K562 (cell line): ENCODE data around the gene RPL3. TPM values are rescaled to one million over a fixed set of nuclear protein-coding genes. Genes with fewer than 3 reads are reported as not detected.
A peak's percentile ranks its signal among the peaks of the same experiment; 100 is the strongest.

Experiments
- ARID2 ChIP-seq: fragments of 450-650 bp; IDR thresholded peaks from 2 replicates; pipeline ENCODE4 v1.6.1; 2017; ENCODE audit warnings: antibody characterized with exemption, mild to moderate bottlenecking
- BMI1 ChIP-seq: fragments of 150-350 bp; IDR thresholded peaks from 2 replicates; pipeline ENCODE4 v1.6.1; 2014; ENCODE audit warnings: low read length
- EP300 ChIP-seq: IDR thresholded peaks from 2 replicates; pipeline ENCODE4 v1.6.1; 2012; ENCODE audit warnings: low read length, improper control_type of control experiment
- GABPB2 ChIP-seq: fragments of 250-450 bp; sonication (Bioruptor Pico); conservative IDR thresholded peaks from 2 replicates; pipeline ENCODE4 v1.5.1; 2021; ENCODE audit warnings: mild to moderate bottlenecking
- HDAC1 ChIP-seq, 2 experiments: fragments of 450-650 bp; IDR thresholded peaks; 2 replicates each; pipeline ENCODE4 v1.6.1; 2016 to 2017; ENCODE audit warnings: inconsistent platforms in 1 of 2, mild to moderate bottlenecking in 1 of 2, moderate library complexity in 1 of 2
- KAT7 ChIP-seq: sonication (generic); formaldehyde crosslinking; IDR thresholded peaks from 2 replicates; pipeline ENCODE4 v1.8.0; 2022; ENCODE audit warnings: missing genetic modification reagents, mild to moderate bottlenecking, borderline replicate concordance
- L3MBTL2 ChIP-seq: fragments of 450-650 bp; IDR thresholded peaks from 2 replicates; pipeline ENCODE4 v1.6.1; 2016; ENCODE audit warnings: mild to moderate bottlenecking, moderate library complexity
- MBD2 ChIP-seq: sonication (generic); IDR thresholded peaks from 2 replicates; pipeline ENCODE4 v1.6.1; 2016; ENCODE audit warnings: low read depth, borderline replicate concordance
- RHOXF2B ChIP-seq: fragments of 250-450 bp; sonication (Bioruptor Pico); conservative IDR thresholded peaks from 2 replicates; pipeline ENCODE4 v1.5.1; 2021
- SIX5 ChIP-seq, 2 experiments: IDR thresholded peaks; 2 replicates each; pipeline ENCODE4 v1.6.1; 2011; ENCODE audit warnings: low read length in 2 of 2, borderline replicate concordance in 1 of 2, low read depth in 1 of 2, mild to moderate bottlenecking in 1 of 2, moderate library complexity in 1 of 2; ENCODE audit not compliant: insufficient read depth in 1 of 2
- SMARCE1 ChIP-seq: fragments of 450-650 bp; IDR thresholded peaks from 2 replicates; pipeline ENCODE4 v1.7.1; 2016; ENCODE audit warnings: mild to moderate bottlenecking
- SMC3 ChIP-seq: conservative IDR thresholded peaks from 2 replicates; pipeline ENCODE4 v1.6.1; 2011; ENCODE audit warnings: low read depth, low read length, improper control_type of control experiment; ENCODE audit not compliant: insufficient read depth
- TCF3 ChIP-seq: sonication (generic); formaldehyde crosslinking; IDR thresholded peaks from 2 replicates; pipeline ENCODE4 v1.4.0; 2020; ENCODE audit warnings: mild to moderate bottlenecking, missing genetic modification reagents
- ZNF354B ChIP-seq: fragments of 250-450 bp; sonication (Bioruptor Pico); IDR thresholded peaks from 2 replicates; pipeline ENCODE4 v1.4.0; 2020
- ZNF717 ChIP-seq: fragments of 250-450 bp; sonication (Bioruptor Pico); IDR thresholded peaks from 2 replicates; pipeline ENCODE4 v1.5.0; 2021
- ZSCAN32 ChIP-seq: fragments of 450-650 bp; formaldehyde crosslinking; IDR thresholded peaks from 2 replicates; pipeline ENCODE4 v1.4.0; 2020; ENCODE audit warnings: mild to moderate bottlenecking, moderate library complexity
- polyA plus RNA-seq, 8 experiments: library from polyadenylated mRNA; depleted of rRNA in 4 of 8; stranded (reverse) in 5 of 8; unstranded in 3 of 8; fragments of >200 nt; fragmentation: Nextera tagmentation in 2 of 8; fragmentation: Illumina TruSeq in 1 of 8; extraction: Ambion mirVana in 2 of 8; extraction: Trizol in 1 of 8; gene quantifications; 2 replicates each; pipeline versions ENCODE4 v1.2.1 to v1.2.3, GENCODE V29; 2011 to 2014; ENCODE audit warnings: inconsistent platforms in 1 of 8, missing spikeins in 1 of 8
- total RNA-seq, 7 experiments: library from RNA; depleted of rRNA in 6 of 7; stranded (reverse); fragments of >200 nt in 6 of 7; fragmentation: Illumina TruSeq in 2 of 7; extraction: Trizol in 2 of 7; gene quantifications; 2 replicates each; pipeline versions ENCODE4 v1.2.1 to v1.2.3, GENCODE V29; 2011 to 2021; ENCODE audit warnings: low replicate concordance in 1 of 7
- TF ChIP-seq, protein P1 (sequence below): fragments of 450-650 bp; IDR thresholded peaks from 2 replicates; pipeline ENCODE4 v1.7.1; 2018; ENCODE audit warnings: mild to moderate bottlenecking, low read depth; ENCODE audit not compliant: partially characterized antibody
- TF ChIP-seq, protein P2 (sequence below): fragments of 450-650 bp; conservative IDR thresholded peaks from 2 replicates; pipeline ENCODE4 v1.6.1; 2016; ENCODE audit warnings: missing genetic modification characterization, low read depth, mild to moderate bottlenecking, missing compliant biosample characterization, moderate library complexity
- TF ChIP-seq, protein P3 (sequence below): sonication (generic); formaldehyde crosslinking; IDR thresholded peaks from 2 replicates; pipeline ENCODE4 v1.8.0; 2022; ENCODE audit warnings: mild to moderate bottlenecking, missing genetic modification reagents
- TF ChIP-seq, protein P4 (sequence below): fragments of 250-450 bp; sonication (Bioruptor Pico); IDR thresholded peaks from 2 replicates; pipeline ENCODE4 v1.4.0; 2020

Gene RPL3
- total and polyA plus RNA-seq, 9 of the 15 experiments (the other 6 are each of a cell fraction or from before 2014, with no cell fraction given): 1,624 to 4,066 (median 2,565) TPM

DNA sequence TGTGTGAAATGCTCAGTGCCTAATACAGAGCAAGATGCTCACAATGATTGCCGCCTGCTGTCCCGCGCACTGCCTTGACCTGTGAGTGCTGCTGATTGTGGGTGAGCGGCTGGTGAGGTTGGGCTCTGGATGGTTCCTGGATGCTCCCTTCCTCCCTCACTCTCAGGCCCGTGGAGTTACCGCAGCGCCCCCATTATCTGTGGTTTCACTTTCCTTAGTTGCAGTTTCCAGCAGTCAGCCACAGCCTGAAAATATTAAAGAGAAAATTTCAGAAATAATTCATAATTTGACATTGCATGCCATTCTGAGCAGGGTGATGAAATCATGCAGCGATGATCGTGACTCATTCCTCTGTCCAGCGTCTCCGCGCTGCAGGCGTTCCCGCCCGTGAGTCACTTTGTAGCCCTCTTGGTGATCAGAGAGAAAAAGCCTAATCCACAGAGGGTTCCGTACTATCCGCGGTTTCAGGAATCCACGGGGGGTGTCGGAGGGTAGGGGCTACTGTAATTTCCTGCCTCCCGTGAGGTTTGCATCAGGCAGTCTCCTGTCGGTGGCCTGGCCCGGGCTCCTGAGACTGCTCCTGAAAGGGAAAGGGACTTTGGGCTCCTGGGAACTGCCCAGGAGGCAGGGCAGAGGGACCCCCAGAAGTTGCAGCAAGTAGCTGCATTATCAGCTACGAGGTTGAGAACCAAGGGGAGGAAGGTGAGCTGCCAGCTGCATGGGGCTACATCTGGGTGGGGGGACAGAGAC, 10.6 kb downstream of the RPL3 start (continued):
- TF ChIP-seq, protein P1, sequence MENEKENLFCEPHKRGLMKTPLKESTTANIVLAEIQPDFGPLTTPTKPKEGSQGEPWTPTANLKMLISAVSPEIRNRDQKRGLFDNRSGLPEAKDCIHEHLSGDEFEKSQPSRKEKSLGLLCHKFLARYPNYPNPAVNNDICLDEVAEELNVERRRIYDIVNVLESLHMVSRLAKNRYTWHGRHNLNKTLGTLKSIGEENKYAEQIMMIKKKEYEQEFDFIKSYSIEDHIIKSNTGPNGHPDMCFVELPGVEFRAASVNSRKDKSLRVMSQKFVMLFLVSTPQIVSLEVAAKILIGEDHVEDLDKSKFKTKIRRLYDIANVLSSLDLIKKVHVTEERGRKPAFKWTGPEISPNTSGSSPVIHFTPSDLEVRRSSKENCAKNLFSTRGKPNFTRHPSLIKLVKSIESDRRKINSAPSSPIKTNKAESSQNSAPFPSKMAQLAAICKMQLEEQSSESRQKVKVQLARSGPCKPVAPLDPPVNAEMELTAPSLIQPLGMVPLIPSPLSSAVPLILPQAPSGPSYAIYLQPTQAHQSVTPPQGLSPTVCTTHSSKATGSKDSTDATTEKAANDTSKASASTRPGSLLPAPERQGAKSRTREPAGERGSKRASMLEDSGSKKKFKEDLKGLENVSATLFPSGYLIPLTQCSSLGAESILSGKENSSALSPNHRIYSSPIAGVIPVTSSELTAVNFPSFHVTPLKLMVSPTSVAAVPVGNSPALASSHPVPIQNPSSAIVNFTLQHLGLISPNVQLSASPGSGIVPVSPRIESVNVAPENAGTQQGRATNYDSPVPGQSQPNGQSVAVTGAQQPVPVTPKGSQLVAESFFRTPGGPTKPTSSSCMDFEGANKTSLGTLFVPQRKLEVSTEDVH: no peak
- no peak for TF ChIP-seq HDAC1 (IDR thresholded peaks at IDR 0.05)
- TF ChIP-seq TCF3 (CRISPR knock-in tag): 0 out of 2 replicates have a peak, but pooled peaks have one; percentile 7
- TF ChIP-seq BMI1: no peak
- TF ChIP-seq EP300: peak; percentile 35; the same call in 1 of the 2 replicates
- TF ChIP-seq L3MBTL2: no peak
- no peak for TF ChIP-seq ZSCAN32 (CRISPR knock-in tag)
- TF ChIP-seq RHOXF2B (CRISPR knock-in tag): no peak
- TF ChIP-seq MBD2: no peak
- TF ChIP-seq ZNF717 (CRISPR knock-in tag): no peak
- no peak for TF ChIP-seq SIX5 (IDR thresholded peaks at IDR 0.05; ENCODE audit: borderline replicate concordance in 1 of 2, insufficient read depth in 1 of 2, low read depth in 1 of 2, low read length in 2 of 2)
- no peak for TF ChIP-seq ARID2
- TF ChIP-seq, protein P2, sequence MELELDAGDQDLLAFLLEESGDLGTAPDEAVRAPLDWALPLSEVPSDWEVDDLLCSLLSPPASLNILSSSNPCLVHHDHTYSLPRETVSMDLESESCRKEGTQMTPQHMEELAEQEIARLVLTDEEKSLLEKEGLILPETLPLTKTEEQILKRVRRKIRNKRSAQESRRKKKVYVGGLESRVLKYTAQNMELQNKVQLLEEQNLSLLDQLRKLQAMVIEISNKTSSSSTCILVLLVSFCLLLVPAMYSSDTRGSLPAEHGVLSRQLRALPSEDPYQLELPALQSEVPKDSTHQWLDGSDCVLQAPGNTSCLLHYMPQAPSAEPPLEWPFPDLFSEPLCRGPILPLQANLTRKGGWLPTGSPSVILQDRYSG (tag): no peak
- TF ChIP-seq ZNF354B: no peak
- TF ChIP-seq, protein P3, sequence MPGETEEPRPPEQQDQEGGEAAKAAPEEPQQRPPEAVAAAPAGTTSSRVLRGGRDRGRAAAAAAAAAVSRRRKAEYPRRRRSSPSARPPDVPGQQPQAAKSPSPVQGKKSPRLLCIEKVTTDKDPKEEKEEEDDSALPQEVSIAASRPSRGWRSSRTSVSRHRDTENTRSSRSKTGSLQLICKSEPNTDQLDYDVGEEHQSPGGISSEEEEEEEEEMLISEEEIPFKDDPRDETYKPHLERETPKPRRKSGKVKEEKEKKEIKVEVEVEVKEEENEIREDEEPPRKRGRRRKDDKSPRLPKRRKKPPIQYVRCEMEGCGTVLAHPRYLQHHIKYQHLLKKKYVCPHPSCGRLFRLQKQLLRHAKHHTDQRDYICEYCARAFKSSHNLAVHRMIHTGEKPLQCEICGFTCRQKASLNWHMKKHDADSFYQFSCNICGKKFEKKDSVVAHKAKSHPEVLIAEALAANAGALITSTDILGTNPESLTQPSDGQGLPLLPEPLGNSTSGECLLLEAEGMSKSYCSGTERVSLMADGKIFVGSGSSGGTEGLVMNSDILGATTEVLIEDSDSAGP (CRISPR knock-in tag): no peak
- TF ChIP-seq KAT7 (CRISPR knock-in tag): no peak
- no peak for TF ChIP-seq GABPB2
- peak; percentile 50 for TF ChIP-seq SMARCE1
- TF ChIP-seq, protein P4, sequence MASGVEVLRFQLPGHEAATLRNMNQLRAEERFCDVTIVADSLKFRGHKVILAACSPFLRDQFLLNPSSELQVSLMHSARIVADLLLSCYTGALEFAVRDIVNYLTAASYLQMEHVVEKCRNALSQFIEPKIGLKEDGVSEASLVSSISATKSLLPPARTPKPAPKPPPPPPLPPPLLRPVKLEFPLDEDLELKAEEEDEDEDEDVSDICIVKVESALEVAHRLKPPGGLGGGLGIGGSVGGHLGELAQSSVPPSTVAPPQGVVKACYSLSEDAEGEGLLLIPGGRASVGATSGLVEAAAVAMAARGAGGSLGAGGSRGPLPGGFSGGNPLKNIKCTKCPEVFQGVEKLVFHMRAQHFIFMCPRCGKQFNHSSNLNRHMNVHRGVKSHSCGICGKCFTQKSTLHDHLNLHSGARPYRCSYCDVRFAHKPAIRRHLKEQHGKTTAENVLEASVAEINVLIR (CRISPR knock-in tag): no peak
- no peak for TF ChIP-seq SMC3
